Keratinocyte (primary cell): ENCODE data around the gene LAMC3.

Experiments used
- CTCF ChIP-seq, 3 experiments: IDR thresholded peaks in 1 of 3; conservative IDR thresholded peaks in 1 of 3; optimal IDR thresholded peaks in 1 of 3; 2 replicates in 2 of 3; 3 replicates in 1 of 3; pipeline versions ENCODE3 to v1.5.1; 2011; ENCODE audit warnings: low read length in 3 of 3, mild to moderate bottlenecking in 3 of 3, moderate library complexity in 2 of 3, control low read depth in 1 of 3, inconsistent platforms in 1 of 3; ENCODE audit not compliant: insufficient read depth in 2 of 3; ENCODE audit errors: extremely low read depth in 1 of 3
- EZH2 ChIP-seq: IDR thresholded peaks from one replicate; pipeline ENCODE4 v1.6.1; 2012; ENCODE audit warnings: inconsistent platforms, mild to moderate bottlenecking, low read length, moderate library complexity

- TF ChIP-seq EZH2 = no peak
- no peak for TF ChIP-seq CTCF (optimal IDR thresholded peaks at IDR 0.05 in 1 of 3, IDR thresholded peaks at IDR 0.05 in 1 of 3, conservative IDR thresholded peaks at IDR 0.05 in 1 of 3; ENCODE audit: extremely low read depth in 1 of 3, insufficient read depth in 2 of 3, low read length in 3 of 3)
Observed at GRCh38 chr9:131025953-131026858, 17.2 kb downstream of the LAMC3 start.
